GM19395 (cell line): Measurements from ENCODE around the gene CRCP.
A peak's percentile ranks its signal among the peaks of the same experiment; 100 is the strongest.
"Not testable (repeated sequence)": the region's sequence is repeated elsewhere in the genome, so short reads cannot be mapped to it uniquely, and the experiment has no call there.

ENCODE experiments used
- ATAC-seq: cut with Tn5 transposase; IDR thresholded peaks from one replicate; pipeline ENCODE4 v1.9.1; 2021; ENCODE audit warnings: mild to moderate bottlenecking, moderate library complexity; ENCODE audit not compliant: unreplicated experiment

The CRCP gene

GRCh38 chr7:66114743-66115649 is at the start of gene CRCP:
TSS of gene CRCP (plus strand) at chr7:66114847. CDS start at chr7:66114963, 116 bp downstream.
- ATAC-seq, result peak; percentile 92

DNA sequence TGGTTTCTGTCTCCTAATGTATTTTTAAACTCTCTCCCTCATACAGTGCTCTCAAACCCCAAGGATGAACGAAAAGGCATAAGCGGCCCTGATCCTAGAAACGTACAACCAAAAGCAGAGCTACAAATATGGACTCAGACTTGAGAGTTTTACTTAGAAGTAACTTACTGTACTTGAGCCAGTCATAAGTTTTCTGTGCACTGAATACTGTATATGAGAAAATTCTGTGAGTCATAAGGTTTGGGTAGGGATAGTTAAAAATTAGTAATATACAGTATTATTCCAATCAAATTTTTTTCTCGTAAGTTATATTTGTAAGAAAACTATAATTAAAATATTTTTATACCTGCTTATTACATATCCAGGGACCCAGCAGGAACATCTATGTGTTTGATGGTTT is 44.9 kb upstream of the CRCP start:
- ATAC-seq, result no peak

DNA sequence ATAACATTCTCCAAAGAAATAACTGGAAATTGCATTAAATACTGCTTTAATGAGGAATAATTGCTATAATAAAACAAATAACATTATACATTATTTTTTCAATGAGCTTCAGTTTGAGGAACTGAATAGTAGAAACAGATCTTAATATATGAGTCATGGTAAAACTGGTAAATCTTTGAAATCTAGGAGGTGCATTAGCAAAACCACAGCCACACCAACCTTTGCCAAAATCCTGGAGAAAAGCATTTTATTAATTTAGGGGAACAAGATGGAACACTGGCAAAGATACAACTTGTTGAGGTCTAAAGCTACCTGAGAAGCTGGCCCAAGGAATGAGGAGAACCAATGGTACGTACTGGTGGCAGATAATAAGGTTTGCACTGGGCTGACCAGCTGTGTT is 44.4 kb upstream of the CRCP start:
- ATAC-seq, result no peak

DNA sequence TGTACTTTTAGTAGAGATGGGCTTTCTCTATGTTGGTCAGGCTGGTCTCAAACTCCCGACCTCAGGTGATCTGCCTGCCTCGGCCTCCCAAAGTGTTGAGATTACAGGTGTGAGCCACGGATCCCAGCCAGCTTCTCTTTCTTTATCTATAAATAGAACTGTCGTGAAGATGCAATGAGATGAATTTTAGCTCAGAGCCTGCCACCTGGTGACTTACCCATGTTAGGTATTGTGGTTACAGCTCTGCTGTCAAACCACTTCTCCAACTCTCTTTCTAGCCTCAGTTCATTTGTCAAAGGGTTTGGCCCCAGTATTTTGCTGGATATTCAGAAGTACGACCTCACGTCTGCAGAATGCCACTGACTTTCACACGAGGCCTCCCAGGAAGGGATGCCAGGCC is 42.4 kb upstream of the CRCP start:
- not testable (repeated sequence) for ATAC-seq

GRCh38 chr7:66075590-66076461 is 38.8 kb upstream of the CRCP start, which contains the start of gene ASL:
TSS of gene ASL (plus strand) at chr7:66075819. CDS start at chr7:66076082, 263 bp downstream.
- peak; percentile 95 for ATAC-seq

DNA sequence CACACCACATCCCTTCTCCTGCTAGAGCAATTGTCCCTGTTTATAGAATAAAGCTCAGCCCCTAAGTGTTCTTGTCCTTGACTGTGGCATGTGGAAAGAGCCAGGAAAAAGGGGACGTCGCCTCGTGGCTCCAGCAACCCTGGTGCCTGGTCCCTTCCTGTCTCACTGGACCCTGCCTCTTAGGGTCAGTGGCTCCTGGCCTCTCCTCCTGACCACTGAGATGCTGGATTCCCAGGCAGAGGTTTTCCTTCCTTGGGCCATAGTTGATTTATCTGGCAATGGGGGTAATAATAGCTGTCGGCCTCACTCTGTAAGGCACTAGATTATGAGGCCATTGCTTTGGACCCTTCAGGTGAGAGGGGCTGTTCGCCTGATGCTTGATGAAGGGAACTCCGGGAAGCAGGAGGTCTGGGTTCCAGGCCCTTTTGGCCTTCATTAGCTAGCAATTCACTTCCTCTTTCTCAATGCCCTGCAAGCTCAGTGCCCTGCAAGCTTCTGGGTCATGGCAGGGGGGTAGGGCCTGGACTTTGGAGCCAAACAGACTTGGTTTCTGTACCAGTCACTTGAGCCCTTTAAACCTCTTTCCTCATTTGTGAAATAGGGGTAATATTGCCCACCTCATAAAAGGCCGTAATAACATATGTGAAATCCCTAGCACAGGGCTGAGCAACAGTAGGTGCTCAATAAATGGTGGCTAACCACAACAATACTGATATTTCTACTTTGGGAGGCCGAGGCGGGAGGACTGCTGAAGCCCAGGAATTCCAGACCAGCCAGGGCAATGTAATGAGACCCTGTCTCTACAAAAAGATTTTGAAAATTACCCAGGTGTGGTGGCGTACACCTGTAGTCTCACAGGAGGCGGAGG is 38.0 kb upstream of the CRCP start:
- ATAC-seq, result no peak

DNA sequence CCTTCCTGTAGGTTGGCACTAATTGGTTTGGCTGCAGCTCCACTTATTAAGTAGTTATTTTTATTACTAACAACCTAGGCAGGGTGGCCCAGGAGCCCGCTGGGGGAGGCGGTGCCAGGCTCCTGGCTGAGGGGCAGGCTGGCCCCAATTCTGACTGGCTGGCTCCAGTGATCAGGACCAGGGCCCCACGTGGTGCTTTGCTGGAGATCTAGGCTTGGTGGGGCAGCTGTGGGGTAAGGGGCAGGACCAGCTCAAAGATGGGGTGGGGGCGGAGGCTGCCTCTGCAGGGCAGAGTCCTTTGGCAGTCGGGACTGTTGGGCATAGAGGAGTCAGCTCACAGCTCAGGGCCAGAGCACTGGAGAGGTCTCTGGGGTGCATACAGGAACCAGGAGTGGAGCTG is 36.6 kb upstream of the CRCP start:
- ATAC-seq, result no peak

DNA sequence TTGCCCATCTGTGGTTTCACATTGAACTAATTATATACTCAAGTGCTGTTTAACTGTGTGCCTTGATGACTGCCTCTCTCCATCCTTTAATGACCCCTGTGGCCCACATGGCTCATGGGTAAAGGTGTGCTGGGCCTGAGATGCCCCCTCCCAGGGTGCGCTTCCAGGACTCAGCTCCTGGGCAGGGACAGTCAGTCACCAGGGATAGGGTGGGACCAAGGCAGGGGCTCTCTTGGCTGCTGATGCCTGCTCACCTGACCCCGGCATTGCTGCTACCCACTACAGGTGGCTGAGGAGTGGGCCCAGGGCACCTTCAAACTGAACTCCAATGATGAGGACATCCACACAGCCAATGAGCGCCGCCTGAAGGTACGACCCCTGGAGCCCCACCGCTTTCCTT is 32.6 kb upstream of the CRCP start:
- ATAC-seq, result no peak

DNA sequence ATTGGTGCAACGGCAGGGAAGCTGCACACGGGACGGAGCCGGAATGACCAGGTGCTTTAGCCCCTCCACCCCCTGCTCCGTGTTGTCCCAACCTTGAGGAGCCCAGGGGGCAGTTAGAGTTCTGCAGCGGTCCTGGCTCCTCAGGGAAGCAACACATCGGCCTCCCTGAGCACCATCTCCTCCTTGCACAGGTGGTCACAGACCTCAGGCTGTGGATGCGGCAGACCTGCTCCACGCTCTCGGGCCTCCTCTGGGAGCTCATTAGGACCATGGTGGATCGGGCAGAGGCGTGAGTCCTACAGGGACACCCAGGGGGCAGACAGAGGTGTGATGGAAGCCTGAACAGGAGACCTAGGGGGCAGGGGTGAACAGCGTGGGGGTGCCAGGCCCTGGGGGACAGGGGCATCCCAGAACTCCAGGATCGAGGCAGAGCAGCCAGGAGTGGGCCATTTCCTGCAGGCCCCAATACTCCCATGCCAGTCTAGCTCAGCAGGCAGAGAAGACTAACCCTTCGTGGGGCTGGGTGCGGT is 31.7 kb upstream of the CRCP start:
- ATAC-seq, result no peak

DNA sequence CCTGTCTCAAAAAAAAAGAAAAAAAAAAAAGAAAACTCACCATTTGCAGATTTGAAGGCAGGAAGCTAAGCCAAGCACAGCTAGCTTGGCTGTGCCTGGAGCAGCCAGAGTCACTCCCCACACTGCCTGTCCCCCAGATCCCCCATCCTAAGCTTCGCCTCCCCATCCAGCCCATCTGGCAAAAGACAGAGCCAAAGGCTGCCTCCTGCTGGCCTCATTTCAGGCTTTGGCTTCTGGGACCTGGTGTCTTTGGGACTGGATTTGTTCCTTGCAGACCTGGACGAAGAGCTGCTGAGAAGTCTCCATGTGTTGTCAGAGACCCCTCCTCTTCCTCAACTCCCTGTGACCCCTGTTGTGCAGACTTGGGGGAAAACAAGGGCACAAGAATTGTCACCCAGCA is 31.0 kb upstream of the CRCP start:
- ATAC-seq, result no peak

DNA sequence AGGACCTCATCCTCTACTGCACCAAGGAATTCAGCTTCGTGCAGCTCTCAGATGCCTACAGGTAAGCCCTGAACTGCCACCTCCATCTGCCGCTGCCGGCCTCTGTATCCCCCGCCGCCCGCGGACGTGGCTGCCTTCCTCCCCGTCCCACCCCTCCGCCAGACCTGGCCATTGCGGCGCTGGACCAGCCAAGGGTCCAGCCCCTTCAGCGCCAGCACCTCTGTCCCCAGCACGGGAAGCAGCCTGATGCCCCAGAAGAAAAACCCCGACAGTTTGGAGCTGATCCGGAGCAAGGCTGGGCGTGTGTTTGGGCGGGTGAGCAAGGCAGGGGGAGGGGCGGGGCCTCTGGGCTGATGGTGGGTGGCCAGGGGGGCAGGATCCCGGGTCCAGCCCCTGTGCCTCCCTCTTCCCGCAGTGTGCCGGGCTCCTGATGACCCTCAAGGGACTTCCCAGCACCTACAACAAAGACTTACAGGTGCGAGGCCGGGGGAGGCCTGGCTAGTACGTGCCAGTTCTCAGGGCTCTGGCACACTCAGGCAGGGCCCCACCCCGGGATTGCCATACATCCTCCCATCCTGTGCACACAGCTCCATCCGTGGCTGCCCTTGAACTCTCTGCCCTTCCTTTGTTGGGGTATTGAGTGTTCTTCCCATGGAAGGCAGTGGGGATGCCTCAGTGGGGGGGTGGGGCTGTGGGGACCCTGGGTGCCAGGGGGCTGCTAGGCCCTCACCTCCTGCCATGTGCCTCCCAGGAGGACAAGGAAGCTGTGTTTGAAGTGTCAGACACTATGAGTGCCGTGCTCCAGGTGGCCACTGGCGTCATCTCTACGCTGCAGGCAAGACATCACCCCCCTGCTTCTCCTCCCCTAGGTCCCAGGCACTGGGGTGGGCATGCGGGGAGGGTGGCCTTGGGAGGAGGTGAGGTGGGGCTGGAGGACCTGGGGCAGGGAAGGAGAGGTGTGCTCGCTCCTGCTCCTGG is 25.5 kb upstream of the CRCP start:
- ATAC-seq, result no peak

DNA sequence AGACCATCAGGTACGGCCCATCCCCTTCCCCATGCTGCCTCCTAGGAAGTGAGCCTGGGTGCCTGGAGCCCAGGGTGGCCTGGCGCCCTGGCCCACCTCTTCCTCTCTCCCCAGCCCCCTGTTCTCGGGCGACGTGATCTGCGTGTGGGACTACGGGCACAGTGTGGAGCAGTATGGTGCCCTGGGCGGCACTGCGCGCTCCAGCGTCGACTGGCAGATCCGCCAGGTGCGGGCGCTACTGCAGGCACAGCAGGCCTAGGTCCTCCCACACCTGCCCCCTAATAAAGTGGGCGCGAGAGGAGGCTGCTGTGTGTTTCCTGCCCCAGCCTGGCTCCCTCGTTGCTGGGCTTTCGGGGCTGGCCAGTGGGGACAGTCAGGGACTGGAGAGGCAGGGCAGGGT is 22.0 kb upstream of the CRCP start:
- ATAC-seq, result no peak

DNA sequence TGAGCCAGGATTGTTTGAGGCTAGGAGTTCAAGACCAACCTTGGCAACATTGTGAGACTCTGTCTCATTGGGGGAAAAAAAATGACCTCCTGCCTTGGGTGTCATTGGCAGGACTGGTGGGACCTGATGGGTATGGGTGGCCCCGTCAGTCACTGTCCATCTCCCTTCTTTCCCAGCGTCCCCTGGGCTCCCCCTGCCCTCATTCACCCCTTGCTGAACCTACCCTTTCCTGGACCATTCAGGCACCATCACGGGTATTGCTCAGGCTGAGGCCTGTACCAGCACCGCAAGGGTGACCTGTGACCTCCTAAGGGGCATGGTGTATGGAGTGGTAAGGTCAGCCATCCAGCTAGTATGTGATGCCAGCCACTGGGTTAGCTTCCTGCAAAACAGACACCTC is 19.6 kb upstream of the CRCP start:
- ATAC-seq, result no peak

GRCh38 chr7:66099232-66099550 is 15.5 kb upstream of the CRCP start:
- ATAC-seq, result no peak

GRCh38 chr7:66099551-66100407 is 14.9 kb upstream of the CRCP start:
- ATAC-seq, result peak; percentile 84

DNA sequence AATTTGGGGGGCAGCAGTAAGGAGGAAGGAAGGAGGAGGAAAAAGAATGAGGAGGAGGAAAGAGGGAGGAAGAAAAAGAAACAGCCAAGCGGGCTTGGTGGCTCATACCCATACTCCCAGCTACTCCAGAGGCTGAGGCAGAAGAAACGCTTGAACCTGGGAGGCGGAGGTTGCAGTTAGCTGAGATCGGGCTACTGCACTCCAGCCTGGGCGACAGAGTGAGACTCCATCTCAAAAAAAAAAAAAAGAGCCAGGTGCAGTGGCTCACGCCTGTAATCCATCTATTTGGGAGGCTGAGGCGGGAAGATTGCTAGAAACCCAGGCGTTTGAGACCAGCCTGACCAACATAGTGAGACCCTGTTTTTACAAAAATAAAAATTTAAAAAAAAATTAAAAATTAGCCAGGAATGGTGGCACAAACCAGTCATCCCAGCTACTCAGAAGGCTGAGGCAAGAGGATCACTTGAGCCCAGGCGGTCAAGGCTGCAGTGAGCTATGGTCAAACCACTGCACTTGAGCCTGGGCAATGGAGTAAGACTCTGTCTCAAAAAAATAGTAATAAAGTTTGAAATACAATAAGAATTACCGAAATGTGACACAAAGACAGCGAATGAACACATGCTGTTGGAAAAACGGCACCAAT is 14.1 kb upstream of the CRCP start:
- ATAC-seq, result peak; percentile 25

GRCh38 chr7:66102168-66102567 is 12.5 kb upstream of the CRCP start:
- not testable (repeated sequence) for ATAC-seq

- not testable (repeated sequence) for ATAC-seq
These were observed 10.7 kb upstream of the CRCP start for GRCh38 chr7:66103994-66104393.
